Globus pallidus (tissue), 1 donor: Measurements from ENCODE around the gene ADK.
"Not testable (repeated sequence)": the region's sequence is repeated elsewhere in the genome, so short reads cannot be mapped to it uniquely, and the experiment has no call there.

Experiments used
- DNase-seq: peaks from one replicate; pipeline ENCODE4 v3.0.0-alpha.2; 2015; ENCODE audit warnings: low spot score

ADK gene

GRCh38 chr10:74146980-74147379, 4.0 kb upstream of the ADK start:
- not testable (repeated sequence) for DNase-seq

- no peak for DNase-seq
Measured at GRCh38 chr10:74150204-74150989, 624 bp upstream of the ADK start, which contains the start of gene AP3M1. Gene AP3M1, minus strand, starts transcription at chr10:74150828. Its CDS starts 12,449 bp downstream, at chr10:74138379.

GRCh38 chr10:74151879-74152722, 1.1 kb downstream of the ADK start:
- DNase-seq: no peak

- DNase-seq: no peak
Measured at GRCh38 chr10:74153123-74153522, 2.1 kb downstream of the ADK start.

GRCh38 chr10:74153676-74154075, 2.7 kb downstream of the ADK start:
- DNase-seq: no peak

GRCh38 chr10:74156919-74157289, 5.9 kb downstream of the ADK start:
- no peak for DNase-seq

GRCh38 chr10:74160013-74160412, 9.0 kb downstream of the ADK start:
- DNase-seq: no peak

- no peak for DNase-seq
Measured at GRCh38 chr10:74163319-74164068, 12.5 kb downstream of the ADK start.

- DNase-seq: no peak
Measured at GRCh38 chr10:74164716-74165529, 13.9 kb downstream of the ADK start.

GRCh38 chr10:74165530-74165901, 14.5 kb downstream of the ADK start:
- DNase-seq: no peak

- no peak for DNase-seq
Measured at GRCh38 chr10:74167443-74167842, 16.4 kb downstream of the ADK start.

GRCh38 chr10:74171625-74172024, 20.6 kb downstream of the ADK start:
- DNase-seq: no peak

GRCh38 chr10:74174521-74174920, 23.5 kb downstream of the ADK start:
- DNase-seq: no peak

GRCh38 chr10:74175510-74176379, 24.7 kb downstream of the ADK start:
- DNase-seq: no peak

GRCh38 chr10:74176380-74177139, 25.5 kb downstream of the ADK start:
- peak; percentile 91 for DNase-seq

- DNase-seq: peak; percentile 43
Measured at GRCh38 chr10:74177140-74177677, 26.2 kb downstream of the ADK start.

GRCh38 chr10:74178042-74178791, 27.2 kb downstream of the ADK start:
- no peak for DNase-seq

- DNase-seq: no peak
Measured at GRCh38 chr10:74179111-74179710, 28.2 kb downstream of the ADK start.
